EL (cell line): ENCODE data around the gene HPSE.
"Not testable (repeated sequence)": the region's sequence is repeated elsewhere in the genome, so short reads cannot be mapped to it uniquely, and the experiment has no call there.

Experiments
- DNase-seq: peaks from one replicate; pipeline ENCODE4 v3.0.0-alpha.2; 2016

HPSE gene

DNA sequence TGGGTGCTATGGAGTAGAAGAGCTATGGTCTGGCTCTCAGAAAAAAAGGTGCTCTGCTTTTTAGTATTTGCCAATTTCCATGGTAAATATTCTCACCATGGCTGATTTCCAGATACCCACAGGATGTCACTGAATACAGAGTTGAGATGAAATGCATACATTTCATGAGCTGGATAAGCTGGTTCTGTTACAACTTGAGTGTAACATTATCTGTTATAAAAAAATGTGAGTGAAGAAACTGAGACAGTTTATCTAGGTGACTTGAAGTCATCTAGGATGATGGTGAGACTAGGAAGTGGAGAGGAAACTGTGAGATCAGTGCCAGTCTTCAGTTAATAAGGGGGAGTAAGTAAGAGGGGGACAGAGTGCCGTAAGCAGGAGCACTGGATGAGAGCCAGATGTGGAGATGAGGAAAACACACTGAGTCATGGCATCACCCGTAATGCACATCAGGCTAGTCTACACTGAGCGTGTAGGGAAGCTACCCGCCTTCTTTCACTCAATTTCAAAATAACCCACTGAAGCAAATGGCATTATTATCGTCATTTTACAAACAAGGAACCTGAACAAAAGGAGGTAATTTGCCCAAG, 5.0 kb downstream of the HPSE start:
- no peak for DNase-seq

DNA sequence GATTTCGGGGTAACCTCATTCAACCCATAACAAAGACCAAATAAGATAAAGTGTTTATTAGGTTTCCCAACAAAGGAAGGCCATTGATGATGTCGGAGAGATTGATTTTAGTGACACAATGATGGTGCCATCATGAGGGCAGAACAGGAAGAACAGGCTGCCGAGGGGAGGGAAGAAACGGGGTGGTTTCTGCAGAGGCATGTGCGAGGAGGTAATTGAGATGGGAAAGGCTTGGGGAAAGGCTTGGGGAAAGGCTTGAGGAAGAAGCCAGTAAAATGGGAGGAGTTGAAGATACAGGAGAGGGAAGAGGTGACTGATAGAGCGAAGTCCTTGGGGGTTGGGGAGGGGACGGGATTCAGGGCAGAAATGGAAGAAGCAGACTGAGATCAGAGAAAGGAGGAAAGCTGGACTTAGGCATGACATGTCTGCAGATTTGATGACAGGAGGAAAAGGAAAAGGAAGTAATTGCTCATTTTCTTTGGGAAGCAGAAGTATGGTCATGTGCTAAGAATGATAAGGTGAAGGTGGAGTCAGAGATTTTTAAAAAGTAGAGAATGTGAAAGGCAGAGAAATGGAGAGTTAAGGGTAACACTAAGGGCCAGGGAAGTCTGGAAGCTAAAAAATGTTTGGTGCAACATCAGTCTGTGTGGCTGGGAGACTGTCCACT, 6.0 kb downstream of the HPSE start:
- DNase-seq, result peak; percentile 9

DNA sequence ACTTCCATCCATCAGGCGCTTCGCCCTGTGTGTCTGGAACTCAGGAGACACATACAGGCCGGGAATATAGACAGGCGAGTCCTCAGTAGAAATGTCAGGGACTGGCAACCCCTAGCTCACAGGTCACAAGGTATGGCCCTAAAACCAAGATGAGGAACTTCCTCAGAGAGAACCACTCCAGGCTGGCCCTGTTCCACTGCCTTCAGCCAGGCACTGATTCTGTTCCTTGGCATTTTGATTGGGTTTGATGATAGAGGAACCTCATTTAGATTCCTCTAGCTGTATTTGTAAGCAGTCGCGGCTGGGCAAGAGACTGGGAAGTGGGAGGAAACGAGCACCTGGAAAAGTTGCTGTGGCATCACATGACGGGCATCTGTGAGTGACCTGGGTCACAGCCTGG, 8.1 kb downstream of the HPSE start:
- DNase-seq, result no peak

DNA sequence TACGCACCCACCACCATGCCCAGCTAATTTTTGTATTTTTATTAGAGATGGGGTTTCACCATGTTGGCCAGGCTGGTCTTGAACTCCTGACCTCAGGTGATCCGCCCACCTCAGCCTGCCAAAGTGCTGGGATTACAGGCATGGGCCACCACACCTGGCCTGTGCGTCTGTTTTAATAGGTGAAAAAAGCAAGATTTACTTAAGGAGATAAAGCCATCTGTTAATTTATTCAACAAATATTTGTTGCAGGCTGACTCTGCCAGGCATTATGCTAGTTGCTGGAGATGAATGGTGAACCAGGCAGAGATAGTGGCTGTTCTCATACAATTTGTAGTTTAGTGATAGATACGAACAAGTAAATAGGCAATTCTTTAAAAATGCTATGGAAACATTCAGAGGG, 9.3 kb downstream of the HPSE start:
- DNase-seq, result not testable (repeated sequence)

DNA sequence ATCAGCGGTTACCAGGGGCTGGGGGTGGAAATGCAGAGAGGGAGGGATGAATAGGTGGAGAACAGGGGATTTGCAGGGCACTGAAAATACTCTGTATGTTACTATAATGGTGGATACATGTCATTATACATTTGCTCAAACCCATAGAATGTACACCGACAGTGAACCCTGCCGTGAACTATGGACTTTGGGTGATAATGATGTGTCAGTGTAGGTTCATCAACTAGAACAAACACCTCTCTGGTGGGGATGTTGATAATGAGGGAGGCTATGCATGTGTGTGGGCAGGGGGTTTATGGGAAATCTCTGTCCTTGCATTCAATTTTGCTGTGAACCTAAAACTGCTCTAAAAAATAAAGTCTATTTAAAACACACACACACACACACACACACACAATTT, 11.5 kb downstream of the HPSE start:
- no peak for DNase-seq

DNA sequence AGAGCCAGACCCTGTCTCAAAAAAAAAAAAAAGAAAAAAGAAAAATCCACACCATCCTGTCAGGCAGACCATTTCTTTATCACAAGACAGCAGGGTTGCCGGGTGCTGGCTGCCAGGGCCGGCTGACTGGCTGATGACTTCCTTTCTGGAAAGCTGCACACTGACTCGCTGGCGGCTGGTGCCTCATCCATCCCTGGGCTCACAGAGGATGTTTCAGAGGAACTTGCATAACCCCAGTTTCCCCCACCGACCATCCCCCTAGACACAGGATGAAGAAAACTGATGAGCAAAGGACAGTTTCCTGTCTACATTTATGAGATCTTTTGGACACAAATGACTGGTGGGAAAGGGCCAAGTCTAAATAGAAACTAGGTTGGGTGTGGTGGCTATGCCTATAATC, 14.1 kb downstream of the HPSE start:
- peak; percentile 70 for DNase-seq

DNA sequence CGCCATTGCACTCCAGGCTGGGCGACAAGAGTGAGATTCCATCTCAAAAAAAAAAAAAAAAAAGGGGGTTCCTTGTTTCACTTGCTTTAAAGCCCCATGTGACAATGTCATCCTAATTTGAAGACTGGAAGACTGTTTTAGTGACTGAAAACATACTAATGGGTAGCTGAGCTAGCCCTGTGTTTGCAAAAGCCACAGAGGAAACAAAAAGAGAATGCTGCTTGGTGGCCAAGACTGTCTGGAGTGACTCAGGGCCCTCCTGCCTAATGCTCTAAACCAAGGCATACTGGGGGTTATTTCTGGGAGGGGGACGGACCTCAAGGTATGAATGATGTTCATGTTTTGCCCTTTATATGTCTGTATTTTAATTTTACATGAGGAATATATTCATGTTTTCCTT, 16.0 kb downstream of the HPSE start:
- DNase-seq, result no peak

DNA sequence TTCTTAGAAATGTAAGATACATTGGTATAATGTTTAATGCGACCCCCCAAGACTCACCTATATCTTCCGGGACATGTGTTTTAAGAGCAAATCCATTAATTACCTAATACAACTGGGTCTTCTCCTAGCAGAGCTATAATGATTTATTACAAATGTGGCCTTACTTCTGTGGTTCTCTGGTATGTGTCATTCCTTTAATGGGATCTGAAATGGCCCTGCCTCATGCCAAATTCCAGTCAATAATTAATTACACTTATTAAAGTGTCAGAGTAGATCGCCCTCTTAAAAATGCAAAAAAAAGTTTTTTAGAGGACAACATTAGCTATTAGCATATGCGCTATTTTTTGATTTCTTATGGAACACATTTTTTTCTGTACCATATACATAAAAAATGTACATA, 17.0 kb downstream of the HPSE start:
- DNase-seq, result no peak

DNA sequence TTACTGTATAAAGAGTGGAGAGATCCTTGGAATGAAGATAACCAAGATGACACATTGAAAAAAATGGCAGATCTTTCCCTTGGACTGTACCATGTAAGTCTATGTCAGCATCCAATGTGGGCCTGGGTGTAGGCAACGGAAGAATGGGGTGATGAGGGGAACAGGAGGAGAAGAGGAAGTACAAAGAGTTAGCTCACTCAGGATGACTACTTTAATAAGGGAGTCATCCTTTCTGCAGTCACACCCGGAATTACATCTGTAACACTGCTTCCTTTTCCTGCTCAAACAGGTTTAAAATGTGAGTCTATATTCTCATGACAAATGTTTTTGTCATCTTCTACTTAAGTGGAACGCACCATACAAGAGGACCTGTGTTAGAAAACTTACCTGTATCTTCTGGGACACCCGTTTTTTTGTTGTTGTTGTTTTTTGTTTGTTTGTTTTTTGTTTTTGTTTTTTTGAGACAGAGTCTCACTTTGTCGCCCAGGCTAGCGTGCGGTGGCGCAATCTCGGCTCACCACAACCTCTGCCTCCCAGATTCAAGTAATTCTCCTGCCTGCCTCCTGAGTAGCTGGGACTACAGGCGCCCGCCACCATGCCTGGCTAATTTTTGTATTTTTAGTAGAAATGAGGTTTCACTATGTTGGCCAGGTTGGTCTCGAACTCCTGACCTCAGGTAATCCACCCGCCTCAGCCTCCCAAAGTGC, 18.0 kb downstream of the HPSE start:
- DNase-seq, result no peak

DNA sequence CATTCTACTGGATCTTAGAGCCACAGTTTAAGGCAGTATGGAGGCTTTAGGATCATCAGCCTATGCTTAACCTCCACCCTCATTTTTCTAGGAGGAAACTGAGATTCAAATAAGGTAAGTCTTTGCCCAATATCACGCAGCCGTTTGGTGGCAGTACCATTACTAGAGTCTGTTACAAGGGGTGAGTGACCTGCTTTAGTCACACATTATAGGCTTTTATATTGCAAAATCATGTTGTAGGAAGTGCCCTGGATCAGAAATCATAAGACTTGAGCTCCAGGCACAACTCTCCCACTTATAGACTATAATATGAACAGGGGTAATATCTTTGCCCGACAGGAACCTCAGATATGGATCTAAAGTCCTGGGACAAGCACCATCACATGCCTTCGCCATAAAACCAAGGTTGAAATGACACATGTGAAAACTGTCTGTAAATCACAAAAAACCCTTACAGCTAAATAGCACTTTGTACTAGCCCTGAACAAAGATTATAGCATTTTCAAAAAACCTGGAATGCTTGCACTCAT, 19.2 kb downstream of the HPSE start:
- no peak for DNase-seq

DNA sequence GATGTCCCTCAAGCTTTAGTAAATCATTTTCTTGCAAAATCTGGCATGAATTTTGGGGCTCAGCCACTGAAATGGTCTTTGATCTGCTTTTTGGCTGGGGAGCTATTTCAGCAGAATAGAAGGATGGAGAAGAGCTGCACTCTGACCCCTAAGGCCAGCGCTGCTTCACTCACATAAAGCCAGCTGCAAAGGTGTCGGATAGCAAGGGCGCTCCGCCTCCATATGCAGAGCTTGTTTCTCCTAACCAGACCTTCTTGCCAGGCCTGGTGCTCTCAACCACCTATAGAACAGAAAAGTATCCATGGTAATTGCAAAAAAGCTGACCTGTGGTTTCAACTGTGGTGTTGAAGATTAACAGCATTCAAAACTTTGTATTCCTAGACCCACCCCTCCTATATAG, 26.0 kb downstream of the HPSE start:
- DNase-seq, result no peak

DNA sequence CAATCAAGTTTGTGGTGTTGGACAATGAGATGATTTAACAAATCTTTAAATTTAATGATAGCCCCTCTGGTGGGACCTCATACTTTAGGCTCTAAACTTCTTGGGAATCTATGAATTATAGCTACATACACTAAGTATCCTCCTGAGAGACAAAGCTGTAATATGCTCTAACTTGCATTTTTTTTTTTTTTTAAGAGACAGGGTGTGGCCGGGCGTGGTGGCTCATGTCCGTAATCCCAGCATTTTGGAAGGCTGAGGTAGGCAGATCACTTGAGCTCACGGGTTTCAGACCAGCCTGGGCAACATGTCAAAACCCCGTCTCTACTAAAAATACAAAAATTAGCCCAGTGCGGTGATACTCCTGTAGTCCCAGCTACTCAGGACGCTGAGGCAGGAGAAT, 26.7 kb downstream of the HPSE start:
- DNase-seq, result no peak

DNA sequence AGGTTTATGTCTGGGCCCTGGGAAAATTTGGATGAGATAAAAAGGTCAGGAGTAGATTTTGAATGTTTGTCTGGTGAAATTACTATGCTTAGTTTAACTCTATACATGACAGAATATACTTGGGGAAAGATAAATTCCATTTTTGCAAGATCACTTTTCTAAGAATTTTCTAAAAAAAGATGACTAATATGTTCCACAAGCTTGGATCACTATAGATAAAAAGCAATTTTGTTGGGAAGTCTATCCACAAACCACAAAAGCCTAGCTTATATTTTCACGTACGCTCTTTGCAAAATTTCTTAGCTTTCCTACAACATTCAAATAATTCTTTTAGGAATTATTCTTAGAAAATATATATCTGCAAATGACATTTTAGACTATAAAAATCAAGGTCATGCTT, 29.5 kb downstream of the HPSE start:
- no peak for DNase-seq

DNA sequence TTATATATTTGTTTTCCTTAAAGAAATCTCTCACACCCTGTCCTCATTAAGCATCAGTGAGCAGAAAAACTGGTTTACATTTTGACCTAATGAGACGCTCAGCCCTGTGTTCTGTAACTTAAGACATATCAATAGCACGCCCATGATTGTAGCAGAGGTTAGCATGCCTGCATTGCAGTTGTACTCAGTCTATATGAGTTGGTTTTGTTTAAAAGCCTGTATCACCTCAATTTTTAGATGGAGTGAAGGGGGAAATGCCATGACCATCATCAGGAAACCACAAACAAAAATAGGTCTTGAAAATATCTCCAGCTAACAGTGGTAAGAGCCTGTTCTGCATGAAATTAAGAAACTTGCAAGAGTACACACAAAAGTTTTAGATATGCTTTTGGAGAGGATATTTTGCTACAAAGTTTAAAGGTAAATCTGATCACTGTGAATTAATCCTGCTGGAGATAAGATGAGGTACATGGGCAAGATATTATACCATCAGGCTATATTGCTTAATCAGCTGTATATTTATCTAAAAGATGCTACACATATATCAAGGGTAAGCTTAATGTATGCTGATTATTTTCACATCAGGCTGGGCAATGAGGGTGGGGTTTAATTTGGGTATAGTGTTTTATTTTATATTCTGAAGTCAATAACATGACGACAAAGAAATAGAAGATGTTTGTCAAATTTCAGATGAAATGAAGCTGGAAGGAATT, 36.9 kb downstream of the HPSE start:
- DNase-seq, result no peak

DNA sequence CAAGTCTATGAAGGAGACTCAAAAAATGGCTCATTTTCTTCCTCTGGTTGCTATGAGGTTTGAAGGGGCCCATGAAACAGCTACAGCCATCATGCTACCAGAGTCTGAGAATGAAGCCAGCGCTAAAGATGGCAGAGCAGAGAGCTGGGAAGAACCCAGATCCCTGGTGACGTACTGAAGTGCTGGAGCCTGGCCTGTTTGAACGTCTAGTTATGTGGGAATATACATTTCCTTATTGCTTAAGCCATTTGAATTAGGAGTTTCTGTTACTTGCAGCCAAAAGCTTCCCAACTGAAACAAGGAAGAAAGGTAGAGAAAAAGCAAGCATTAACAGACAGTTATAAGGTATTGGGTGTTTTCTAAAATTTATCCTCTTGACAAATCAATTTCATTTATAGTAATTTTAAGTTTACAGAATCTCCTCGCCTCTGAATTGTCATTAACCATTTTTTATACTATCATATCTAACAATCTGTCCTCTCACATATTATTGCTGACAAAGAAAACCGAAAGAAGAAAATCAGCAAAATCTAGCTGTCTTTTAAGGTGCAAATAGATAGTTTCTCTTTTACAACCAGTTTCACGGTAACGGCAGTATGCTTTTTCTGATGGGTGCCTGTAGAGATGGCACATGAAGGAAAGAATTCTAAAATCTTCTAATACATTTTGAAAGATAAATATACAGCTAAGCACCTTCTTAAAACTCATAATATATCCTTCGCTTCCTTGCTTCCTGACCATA, 41.2 kb downstream of the HPSE start:
- DNase-seq, result no peak

DNA sequence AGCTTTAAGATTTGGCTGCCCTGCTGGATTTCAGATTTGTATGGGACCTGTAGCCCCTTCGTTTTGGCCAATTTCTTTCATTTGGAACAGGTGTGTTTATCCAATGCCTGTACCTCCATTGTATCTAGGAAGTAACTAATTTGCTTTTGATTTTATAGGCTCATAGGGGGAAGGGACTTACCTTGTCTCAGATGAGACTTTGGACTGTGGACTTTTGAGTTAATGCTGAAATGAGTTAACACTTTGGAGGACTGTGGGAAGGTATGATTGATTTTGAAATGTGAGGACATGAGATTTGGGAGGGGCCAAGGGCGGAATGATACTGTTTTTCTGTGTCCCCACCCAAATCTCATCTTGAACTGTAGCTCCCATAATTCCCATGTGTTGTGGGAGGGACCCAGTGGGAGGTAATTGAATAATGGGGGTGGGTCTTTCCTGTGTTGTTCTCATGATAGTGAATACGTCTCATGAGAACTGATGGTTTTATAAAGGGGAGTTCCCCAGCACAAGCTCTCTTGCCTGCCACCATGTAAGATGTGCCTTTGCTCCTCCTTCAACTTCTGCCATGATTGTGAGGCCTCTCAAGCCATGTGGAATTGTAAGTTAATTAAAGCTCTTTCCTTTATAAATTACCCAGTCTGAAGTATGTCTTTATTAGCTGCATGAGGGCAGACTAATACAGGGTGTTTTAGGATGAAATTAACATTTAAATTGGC, 44.4 kb downstream of the HPSE start:
- not testable (repeated sequence) for DNase-seq

DNA sequence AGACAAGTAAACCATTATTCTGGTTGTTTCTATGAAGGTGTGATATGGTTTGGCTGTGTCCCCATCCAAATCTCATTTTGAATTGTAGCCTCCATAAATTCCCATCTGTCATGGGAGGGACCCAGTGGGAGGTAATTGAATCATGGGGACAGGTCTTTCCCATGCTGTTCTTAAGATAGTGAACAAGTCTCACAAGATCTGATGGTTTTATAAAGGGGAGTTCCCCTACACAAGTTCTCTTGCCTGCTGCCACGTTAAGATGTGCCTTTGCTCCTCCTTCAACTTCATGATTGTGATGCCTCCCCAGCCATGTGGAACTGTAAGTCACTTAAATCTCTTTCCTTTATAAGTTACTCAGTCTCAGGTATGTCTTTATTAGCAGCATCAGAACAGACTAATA, 46.3 kb downstream of the HPSE start:
- DNase-seq, result not testable (repeated sequence)

DNA sequence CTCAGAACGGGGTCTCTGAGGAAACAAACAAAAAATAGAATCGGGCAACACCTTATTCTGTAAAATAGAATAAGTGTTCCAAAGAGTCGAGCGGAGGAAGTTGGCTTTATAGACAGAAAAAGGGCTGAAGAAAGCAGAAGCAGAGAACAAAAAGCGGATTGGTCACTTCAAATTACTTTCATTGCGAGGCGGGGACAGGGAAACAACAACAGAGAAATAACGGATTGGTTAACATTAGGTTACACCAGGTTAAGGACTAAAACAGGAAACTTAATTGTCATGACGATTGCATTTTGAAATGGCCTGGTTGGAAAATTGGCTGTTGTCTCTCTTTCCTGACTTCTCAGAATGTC, 49.6 kb downstream of the HPSE start:
- peak; percentile 50 for DNase-seq

DNA sequence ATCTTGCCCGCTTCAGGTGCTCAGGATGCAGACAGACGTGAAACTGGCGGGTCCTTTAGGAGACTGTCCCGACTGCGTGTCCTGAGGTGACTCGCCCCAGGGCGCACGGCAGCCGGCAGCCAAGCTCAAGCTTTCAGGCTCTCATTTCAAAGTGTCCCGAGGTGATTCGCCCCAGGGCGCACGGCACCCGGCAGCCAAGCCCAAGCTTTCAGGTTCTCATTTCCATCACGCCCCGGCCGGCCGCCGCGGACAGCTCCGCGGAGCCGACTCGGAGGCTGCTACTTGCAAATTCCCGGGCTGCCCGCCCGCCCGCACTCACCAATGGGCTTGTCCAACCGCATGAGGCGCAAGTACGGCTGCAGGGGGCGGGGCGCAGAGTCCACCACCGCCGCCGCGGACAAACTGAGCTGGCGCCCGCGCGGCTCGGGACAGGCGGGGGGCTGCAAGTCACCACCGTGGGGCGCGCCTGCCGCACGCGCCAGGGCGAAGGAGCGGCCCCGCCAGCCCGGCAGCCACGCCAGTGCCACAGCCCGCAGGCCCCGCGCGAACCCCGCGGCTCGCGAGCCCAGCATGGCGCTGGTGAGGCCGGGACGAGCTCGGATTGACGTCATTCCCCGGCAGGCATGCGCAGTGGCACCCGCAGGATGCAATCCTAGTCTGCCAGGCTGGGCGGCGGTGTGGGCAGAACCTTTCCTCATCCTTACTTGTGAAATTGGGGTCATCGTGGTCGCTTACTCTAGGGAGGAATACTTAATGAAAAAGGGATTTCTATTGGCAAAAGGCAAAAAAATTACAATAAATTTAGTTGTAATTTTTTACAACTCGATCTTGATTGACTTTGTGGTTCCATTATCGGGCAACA, 50.2 kb downstream of the HPSE start, which contains the start of gene COQ2:
Gene COQ2 (minus strand): TSS at position 606 of the 862 bp plus-strand sequence. CDS start 34 bp downstream, at position 572.
- peak; percentile 94 for DNase-seq

DNA sequence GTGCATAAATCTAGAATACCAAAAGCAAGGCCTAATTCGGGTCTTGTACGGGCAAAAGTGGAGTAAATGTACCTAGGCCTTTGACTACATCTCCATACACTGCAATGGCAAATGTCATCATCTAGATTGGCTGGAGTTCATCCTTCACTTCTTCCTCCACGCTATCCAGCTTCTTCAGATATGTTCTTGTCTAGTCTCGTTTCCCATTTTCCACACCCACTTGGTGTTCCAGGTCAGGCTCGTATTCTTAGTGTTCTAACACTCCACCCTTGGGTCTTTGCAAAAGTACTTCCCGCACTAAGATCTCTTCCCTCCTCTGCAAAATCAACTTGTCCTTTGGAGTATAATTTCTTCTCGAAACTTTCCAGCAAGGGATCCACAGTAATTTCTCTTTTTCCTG, 51.5 kb downstream of the HPSE start:
- DNase-seq, result no peak

DNA sequence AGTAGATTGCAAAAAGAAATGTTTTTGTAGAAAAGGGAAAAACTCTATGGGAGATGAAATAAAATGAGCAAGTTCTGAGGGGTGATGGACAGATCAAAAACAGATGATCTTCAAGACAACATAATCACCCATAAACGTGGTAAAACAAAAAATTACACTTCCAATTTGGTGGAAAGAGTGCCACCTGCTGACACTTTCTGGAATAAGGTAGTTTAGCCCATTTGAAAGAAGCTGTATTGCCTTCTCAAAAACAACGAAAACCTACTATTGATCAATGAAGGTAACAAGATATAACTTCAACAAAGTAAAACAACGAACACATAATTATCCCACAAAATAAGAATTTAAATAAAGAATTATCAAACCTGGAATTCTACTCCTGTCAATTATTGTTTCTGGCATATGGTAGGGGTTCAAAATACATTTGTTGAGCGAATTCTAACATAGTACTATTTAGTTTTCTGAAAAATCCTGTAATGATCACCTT, 52.6 kb downstream of the HPSE start:
- DNase-seq, result peak; percentile 68
